ENCODE data around the gene ZRANB2.

Gene ZRANB2

DNA sequence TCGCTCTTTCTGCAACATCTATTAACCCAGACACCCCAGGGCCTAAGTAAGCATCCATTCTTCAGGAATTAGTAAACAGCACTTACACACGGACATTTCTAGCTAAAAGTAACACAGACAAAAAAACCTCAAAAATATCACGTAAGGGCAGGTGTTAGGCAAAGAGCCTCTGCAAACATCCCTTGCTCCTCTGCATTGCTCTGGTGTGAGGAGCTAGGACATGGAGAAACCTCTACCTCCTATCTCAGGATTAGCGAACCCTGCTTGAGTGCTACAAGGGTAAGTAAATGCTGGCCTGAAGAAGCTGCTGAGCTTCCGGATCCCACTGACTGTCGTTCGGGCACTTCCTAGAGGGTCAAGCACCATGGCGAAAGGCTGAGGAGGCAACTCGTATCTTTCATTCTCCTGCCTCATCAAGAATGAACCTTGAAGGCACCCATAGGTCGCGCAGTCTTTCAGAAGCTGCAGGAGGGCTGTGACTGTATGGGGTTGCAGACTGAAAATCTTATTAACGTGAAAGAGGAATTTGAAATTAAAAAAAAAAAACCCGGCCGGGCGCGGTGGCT lies 35.3 kb downstream of the ZRANB2 start:
- ChIA-PET POLR2A (no interaction called here), CTCF (interaction anchor here (1.1 to 1.5 kb wide), 2 partner anchors 12 to 361 kb away, joined by 3 to 5 read pairs; no protein-coding TSS in a partner anchor)
- no peak for TF ChIP-seq CTCF (IDR thresholded peaks at IDR 0.05; ENCODE audit: control extremely low read depth, extremely low read depth, low read depth, missing control alignments)
- DNase-seq (ENCODE audit: extremely low spot score), result no peak

- no peak for DNase-seq (ENCODE audit: extremely low spot score)
- TF ChIP-seq CTCF (IDR thresholded peaks at IDR 0.05; ENCODE audit: control extremely low read depth, extremely low read depth, low read depth, missing control alignments), result no peak
- CTCF ChIA-PET, result interaction anchor here (1.5 kb wide), 1 partner anchor 361 kb away, joined by 5 read pairs; no protein-coding TSS in a partner anchor
- POLR2A ChIA-PET, result no interaction called here
Observed at GRCh38 chr1:71044833-71045232, 36.0 kb downstream of the ZRANB2 start.

GRCh38 chr1:71043065-71043464 lies 37.8 kb downstream of the ZRANB2 start:
- ChIA-PET POLR2A (no interaction called here), CTCF (interaction anchor here (1.1 kb wide), 1 partner anchor 11 kb away, joined by 3 read pairs; no protein-coding TSS in a partner anchor)
- TF ChIP-seq CTCF (IDR thresholded peaks at IDR 0.05; ENCODE audit: control extremely low read depth, extremely low read depth, low read depth, missing control alignments), result no peak

DNA sequence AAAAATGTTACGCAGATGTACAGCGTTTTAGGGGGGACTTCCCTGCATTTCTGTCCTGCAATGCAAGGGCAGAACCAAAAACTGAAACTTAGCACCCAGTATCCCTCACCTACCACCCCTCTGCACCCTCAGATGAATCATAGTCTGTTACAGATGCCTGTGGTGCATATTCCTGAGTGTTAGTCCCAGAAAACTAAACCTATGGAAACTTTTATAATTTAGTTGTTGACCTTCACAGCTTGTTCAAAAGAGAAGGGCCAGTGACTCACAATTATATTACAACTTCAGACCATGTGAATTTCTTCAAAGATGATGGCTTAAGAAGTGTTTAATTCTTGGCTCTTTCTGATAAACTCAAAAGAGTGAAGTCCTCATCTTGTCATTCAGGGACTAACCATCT lies 39.0 kb downstream of the ZRANB2 start:
- ChIA-PET CTCF (interaction anchor here (1.0 kb wide), 1 partner anchor 8 kb away, joined by 4 read pairs; no protein-coding TSS in a partner anchor), POLR2A (no interaction called here)
- no peak for DNase-seq (ENCODE audit: extremely low spot score)
- TF ChIP-seq CTCF (IDR thresholded peaks at IDR 0.05; ENCODE audit: control extremely low read depth, extremely low read depth, low read depth, missing control alignments), result no peak

More at GRCh38 chr1:71043065-71043464, 37.8 kb downstream of the ZRANB2 start:
- DNase-seq (ENCODE audit: extremely low spot score), result no peak

DNA sequence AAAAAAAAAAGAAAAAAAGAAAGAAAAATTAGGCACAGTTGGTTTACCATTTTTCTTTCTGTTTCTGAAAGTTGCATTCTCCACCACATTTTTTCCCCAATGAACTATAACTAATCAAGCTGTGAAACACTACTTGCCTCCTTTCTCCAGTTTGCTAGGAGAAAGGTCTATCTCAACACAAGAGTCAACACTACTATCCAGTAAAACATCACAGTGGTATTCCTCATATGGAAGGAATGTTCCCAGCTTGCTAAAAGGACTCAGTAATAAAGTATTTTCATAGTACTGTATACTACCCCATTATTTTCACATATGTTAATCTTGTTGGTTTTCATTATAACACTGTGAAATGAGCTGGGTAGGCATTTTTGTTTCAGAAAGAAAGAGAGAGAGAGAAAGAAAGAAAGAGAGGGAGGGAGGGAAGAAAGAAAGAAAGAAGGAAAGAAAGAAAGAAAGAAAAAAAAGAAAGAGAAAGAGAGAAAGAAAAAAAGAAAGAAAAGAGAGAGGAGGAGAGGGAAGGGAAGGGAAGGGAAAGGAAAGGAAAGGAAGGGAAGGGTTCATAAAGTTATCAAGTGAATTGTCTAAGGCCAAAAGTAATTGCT lies 41.1 kb downstream of the ZRANB2 start:
- no peak for DNase-seq (ENCODE audit: extremely low spot score)
- ChIA-PET CTCF (no interaction called here), POLR2A (interaction anchor here (0.6 kb wide), 1 partner anchor 701 kb away, joined by 4 read pairs; no protein-coding TSS in a partner anchor)
- no peak for TF ChIP-seq CTCF (IDR thresholded peaks at IDR 0.05; ENCODE audit: control extremely low read depth, extremely low read depth, low read depth, missing control alignments)

DNA sequence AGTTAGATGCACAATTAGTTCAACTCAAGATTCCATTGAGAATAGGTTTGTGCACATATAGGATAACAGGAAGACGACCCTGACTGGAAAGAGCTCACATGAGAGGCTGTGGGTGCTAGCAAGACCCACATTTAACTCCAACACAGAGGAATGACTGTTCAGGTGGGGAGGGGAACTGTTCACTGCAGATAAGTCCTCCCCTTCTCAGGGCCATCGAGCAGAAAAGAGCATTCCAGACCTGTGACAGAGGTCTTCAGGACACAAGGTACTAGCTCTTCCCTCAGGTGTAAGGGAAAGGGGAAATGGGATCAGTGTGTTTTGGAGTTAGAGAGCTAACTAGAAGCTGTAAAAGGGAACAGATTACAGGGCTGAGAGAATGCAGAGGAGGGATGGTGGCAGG lies 41.9 kb downstream of the ZRANB2 start:
- ChIA-PET POLR2A (no interaction called here), CTCF (no interaction called here)
- DNase-seq (ENCODE audit: extremely low spot score), result no peak
- TF ChIP-seq CTCF (IDR thresholded peaks at IDR 0.05; ENCODE audit: control extremely low read depth, extremely low read depth, low read depth, missing control alignments), result no peak

All from GM10248 (cell line).